Liver (tissue), 9 donors: ENCODE measurements around the gene RANBP3. TPM values are rescaled to one million over a fixed set of nuclear protein-coding genes. Genes with fewer than 3 reads are reported as not detected.

Experiments
- DNase-seq: peaks from one replicate; pipeline ENCODE4 v3.0.0-alpha.2; 2017; ENCODE audit warnings: low spot score
- H3K27ac ChIP-seq, 2 donors: one replicate each; pipeline ENCODE4 v1.7.0; 2013; ENCODE audit warnings: inconsistent platforms in 2 of 2, low read length in 2 of 2, control low read depth in 1 of 2, low read depth in 1 of 2, mild to moderate bottlenecking in 1 of 2
- H3K27me3 ChIP-seq, 4 donors: one replicate each; pipeline versions ENCODE4 v1.6.1 to v1.7.0; 2013; ENCODE audit warnings: low read length in 3 of 4, inconsistent platforms in 1 of 4, mild to moderate bottlenecking in 1 of 4, moderate library complexity in 1 of 4; ENCODE audit not compliant: control insufficient read depth in 4 of 4, insufficient read depth in 4 of 4
- H3K36me3 ChIP-seq, 4 donors: one replicate each; pipeline versions ENCODE4 v1.6.1 to v1.7.0; 2013; ENCODE audit warnings: low read length in 3 of 4, mild to moderate bottlenecking in 3 of 4, low read depth in 1 of 4, moderate library complexity in 1 of 4; ENCODE audit not compliant: control insufficient read depth in 4 of 4, insufficient read depth in 3 of 4
- H3K4me1 ChIP-seq, 4 donors: one replicate each; pipeline versions ENCODE4 v1.6.1 to v1.7.0; 2013; ENCODE audit warnings: low read length in 3 of 4, mild to moderate bottlenecking in 3 of 4, moderate library complexity in 1 of 4; ENCODE audit not compliant: control insufficient read depth in 4 of 4, insufficient read depth in 4 of 4
- H3K4me3 ChIP-seq, 3 donors: one replicate each; pipeline versions ENCODE4 v1.6.1 to v1.7.0; 2013; ENCODE audit warnings: low read length in 3 of 3, control low read depth in 1 of 3, low read depth in 1 of 3, mild to moderate bottlenecking in 1 of 3
- H3K9ac ChIP-seq, 2 donors: one replicate each; pipeline ENCODE4 v1.7.0; 2013; ENCODE audit warnings: low read length in 2 of 2, mild to moderate bottlenecking in 2 of 2, moderate library complexity in 2 of 2, control low read depth in 1 of 2, low read depth in 1 of 2
- H3K9me3 ChIP-seq, 4 donors: one replicate each; pipeline versions ENCODE4 v1.6.1 to v1.7.0; 2013; ENCODE audit warnings: low read length in 3 of 4; ENCODE audit not compliant: control insufficient read depth in 4 of 4
- EGR1 ChIP-seq, 2 donors: IDR thresholded peaks; 2 replicates each; pipeline ENCODE4 v1.6.1; 2016 to 2018; ENCODE audit warnings: antibody characterized with exemption in 2 of 2, low read depth in 2 of 2
- FOXA1 ChIP-seq: IDR thresholded peaks from 2 replicates; pipeline ENCODE4 v1.6.1; 2016; ENCODE audit warnings: antibody characterized with exemption
- FOXA2 ChIP-seq: IDR thresholded peaks from 2 replicates; pipeline ENCODE4 v1.6.1; 2016; ENCODE audit warnings: antibody characterized with exemption
- GABPA ChIP-seq, 2 donors: IDR thresholded peaks in 1 of 2; conservative IDR thresholded peaks in 1 of 2; 2 replicates each; pipeline ENCODE4 v1.6.1; 2016; ENCODE audit warnings: antibody characterized with exemption in 2 of 2, mild to moderate bottlenecking in 1 of 2, moderate library complexity in 1 of 2
- HNF4A ChIP-seq, 2 donors: conservative IDR thresholded peaks; 2 replicates each; pipeline ENCODE4 v1.6.1; 2016; ENCODE audit warnings: antibody characterized with exemption in 2 of 2, mild to moderate bottlenecking in 2 of 2
- HNF4G ChIP-seq: IDR thresholded peaks from 2 replicates; pipeline ENCODE4 v1.6.1; 2016; ENCODE audit warnings: antibody characterized with exemption
- JUND ChIP-seq, 2 donors: IDR thresholded peaks; 2 replicates each; pipeline ENCODE4 v1.6.1; 2016; ENCODE audit warnings: antibody characterized with exemption in 2 of 2
- NR2F2 ChIP-seq: IDR thresholded peaks from 2 replicates; pipeline ENCODE4 v1.6.1; 2016; ENCODE audit warnings: antibody characterized with exemption
- RAD21 ChIP-seq, 2 donors: IDR thresholded peaks; 2 replicates each; pipeline ENCODE4 v1.6.1; 2016; ENCODE audit warnings: antibody characterized with exemption in 2 of 2, mild to moderate bottlenecking in 2 of 2
- RXRA ChIP-seq, 2 donors: IDR thresholded peaks; 2 replicates each; pipeline ENCODE4 v1.6.1; 2017 to 2018; ENCODE audit warnings: antibody characterized with exemption in 2 of 2, mild to moderate bottlenecking in 1 of 2
- SP1 ChIP-seq: IDR thresholded peaks from 2 replicates; pipeline ENCODE4 v1.6.1; 2018; ENCODE audit warnings: antibody characterized with exemption, mild to moderate bottlenecking
- TAF1 ChIP-seq: conservative IDR thresholded peaks from 2 replicates; pipeline ENCODE4 v1.6.1; 2016; ENCODE audit warnings: antibody characterized with exemption, mild to moderate bottlenecking
- YY1 ChIP-seq: IDR thresholded peaks from 2 replicates; pipeline ENCODE4 v1.6.1; 2016; ENCODE audit warnings: antibody characterized with exemption, mild to moderate bottlenecking
- WGBS: extraction: QIAGEN DNeasy Blood & Tissue Kit; methylation state at CpG from one replicate; pipeline ENCODE4 v1.1.7; 2013; 5-methylcytosine and 5-hydroxymethylcytosine counted together
- polyA plus RNA-seq, 2 donors: library from polyadenylated mRNA; stranded (reverse) in 1 of 2; unstranded in 1 of 2; fragments of 200-250 nt in 1 of 2; fragments of >200 nt in 1 of 2; fragmentation: Nextera tagmentation in 1 of 2; extraction: Ambion mirVana in 1 of 2; gene quantifications; one replicate each; pipeline versions ENCODE4 v1.2.1 to v1.2.3, GENCODE V29; 2013 to 2015
- total RNA-seq, 2 donors: library from RNA; depleted of rRNA; stranded (reverse); fragments of >200 nt; gene quantifications; one replicate each; pipeline ENCODE4 v1.2.3, GENCODE V29; 2014
- TF ChIP-seq, protein P1 (sequence below): fragments of 150-350 bp; IDR thresholded peaks from 2 replicates; pipeline ENCODE4 v1.5.1; 2017; ENCODE audit warnings: improper control_type of control experiment, low read depth, low read length; ENCODE audit not compliant: missing input control
- TF ChIP-seq, protein P2 (sequence below): IDR thresholded peaks from 2 replicates; pipeline ENCODE4 v1.6.1; 2016; ENCODE audit warnings: antibody characterized with exemption, mild to moderate bottlenecking
- TF ChIP-seq, protein P3 (sequence below): IDR thresholded peaks from 2 replicates; pipeline ENCODE4 v1.6.1; 2016; ENCODE audit warnings: antibody characterized with exemption
- TF ChIP-seq, protein P4 (sequence below): IDR thresholded peaks from 2 replicates; pipeline ENCODE4 v1.6.1; 2016; ENCODE audit warnings: antibody characterized with exemption
- TF ChIP-seq, protein P5 (sequence below): IDR thresholded peaks from 2 replicates; pipeline ENCODE4 v1.6.1; 2016; ENCODE audit warnings: antibody characterized with exemption
- donor health status: healthy.
- donor health status: healthy.
- donor health status: healthy.
- donor health status: healthy.
- donor health status: healthy.

Gene RANBP3
- total and polyA plus RNA-seq, 4 donors = 10.0 to 23.3 (median 20.7) TPM

DNA sequence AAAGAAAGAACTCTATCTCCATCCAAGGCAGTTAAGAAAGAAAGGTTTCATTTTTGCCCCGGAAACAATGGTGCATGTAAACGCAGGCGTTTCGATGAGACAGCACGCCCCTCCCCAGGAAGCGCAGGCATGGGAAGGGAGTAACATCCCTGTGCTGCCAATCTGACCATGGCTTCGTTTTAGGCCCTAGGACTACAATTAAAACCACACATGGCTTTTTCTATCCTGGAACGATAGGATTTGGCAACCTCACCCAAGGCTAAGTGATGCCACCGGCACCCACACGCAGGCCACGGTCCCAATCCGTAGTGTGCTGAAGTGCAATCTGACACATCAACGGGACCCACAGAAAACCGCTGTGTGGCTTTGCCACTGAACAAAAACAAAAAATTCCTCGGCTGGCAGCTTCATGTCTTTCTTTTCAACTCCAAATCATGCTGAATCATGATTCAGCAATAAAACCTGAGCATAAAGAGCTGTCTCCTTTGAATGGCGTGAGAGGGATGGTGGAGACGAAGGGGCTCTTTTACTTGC lies 24.2 kb downstream of the RANBP3 start (continued):
- TF ChIP-seq, protein P1, sequence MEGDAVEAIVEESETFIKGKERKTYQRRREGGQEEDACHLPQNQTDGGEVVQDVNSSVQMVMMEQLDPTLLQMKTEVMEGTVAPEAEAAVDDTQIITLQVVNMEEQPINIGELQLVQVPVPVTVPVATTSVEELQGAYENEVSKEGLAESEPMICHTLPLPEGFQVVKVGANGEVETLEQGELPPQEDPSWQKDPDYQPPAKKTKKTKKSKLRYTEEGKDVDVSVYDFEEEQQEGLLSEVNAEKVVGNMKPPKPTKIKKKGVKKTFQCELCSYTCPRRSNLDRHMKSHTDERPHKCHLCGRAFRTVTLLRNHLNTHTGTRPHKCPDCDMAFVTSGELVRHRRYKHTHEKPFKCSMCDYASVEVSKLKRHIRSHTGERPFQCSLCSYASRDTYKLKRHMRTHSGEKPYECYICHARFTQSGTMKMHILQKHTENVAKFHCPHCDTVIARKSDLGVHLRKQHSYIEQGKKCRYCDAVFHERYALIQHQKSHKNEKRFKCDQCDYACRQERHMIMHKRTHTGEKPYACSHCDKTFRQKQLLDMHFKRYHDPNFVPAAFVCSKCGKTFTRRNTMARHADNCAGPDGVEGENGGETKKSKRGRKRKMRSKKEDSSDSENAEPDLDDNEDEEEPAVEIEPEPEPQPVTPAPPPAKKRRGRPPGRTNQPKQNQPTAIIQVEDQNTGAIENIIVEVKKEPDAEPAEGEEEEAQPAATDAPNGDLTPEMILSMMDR = no peak

DNA sequence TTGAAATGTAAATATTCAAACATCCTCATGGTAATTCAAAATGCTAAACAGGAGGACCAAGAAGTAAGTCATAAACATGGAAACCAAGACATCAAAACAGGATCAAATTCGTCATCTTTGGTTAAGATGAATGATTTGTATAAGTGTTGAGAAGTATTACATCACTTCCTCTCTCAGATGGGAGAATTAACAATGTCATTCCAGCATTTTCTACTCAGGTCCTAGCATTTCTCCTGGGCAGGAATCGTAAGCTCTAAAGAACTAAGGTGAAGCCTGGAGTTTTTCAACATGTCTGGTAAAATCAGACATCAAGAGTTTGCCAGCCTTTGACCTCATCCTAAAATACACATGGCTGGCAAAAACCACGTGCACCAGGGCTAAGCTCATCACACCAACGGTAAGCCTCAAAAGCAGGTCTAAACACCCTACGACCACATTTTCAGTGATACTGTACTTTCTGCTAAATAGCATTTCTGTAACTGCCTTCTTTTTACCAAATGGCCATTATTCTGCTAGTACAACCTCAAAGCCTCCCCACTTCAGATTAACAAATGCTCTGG lies 24.8 kb downstream of the RANBP3 start:
- TF ChIP-seq HNF4A (conservative IDR thresholded peaks at IDR 0.05) (peak; percentile 11 to 25), GABPA (IDR thresholded peaks at IDR 0.05 in 1 of 2, conservative IDR thresholded peaks at IDR 0.05 in 1 of 2) (no peak), NR2F2 (no peak), YY1 (peak; percentile 38), HNF4G (no peak), RXRA (IDR thresholded peaks at IDR 0.05) (peak in 1 of 2 donors; percentile 8), EGR1 (IDR thresholded peaks at IDR 0.05; ENCODE audit: low read depth in 2 of 2) (no peak), RAD21 (IDR thresholded peaks at IDR 0.05) (no peak), FOXA2 (peak; percentile 41), SP1 (no peak), JUND (IDR thresholded peaks at IDR 0.05) (no peak), FOXA1 (peak; percentile 25), TAF1 (no peak)
- TF ChIP-seq, protein P1 = no peak
- TF ChIP-seq, protein P2, sequence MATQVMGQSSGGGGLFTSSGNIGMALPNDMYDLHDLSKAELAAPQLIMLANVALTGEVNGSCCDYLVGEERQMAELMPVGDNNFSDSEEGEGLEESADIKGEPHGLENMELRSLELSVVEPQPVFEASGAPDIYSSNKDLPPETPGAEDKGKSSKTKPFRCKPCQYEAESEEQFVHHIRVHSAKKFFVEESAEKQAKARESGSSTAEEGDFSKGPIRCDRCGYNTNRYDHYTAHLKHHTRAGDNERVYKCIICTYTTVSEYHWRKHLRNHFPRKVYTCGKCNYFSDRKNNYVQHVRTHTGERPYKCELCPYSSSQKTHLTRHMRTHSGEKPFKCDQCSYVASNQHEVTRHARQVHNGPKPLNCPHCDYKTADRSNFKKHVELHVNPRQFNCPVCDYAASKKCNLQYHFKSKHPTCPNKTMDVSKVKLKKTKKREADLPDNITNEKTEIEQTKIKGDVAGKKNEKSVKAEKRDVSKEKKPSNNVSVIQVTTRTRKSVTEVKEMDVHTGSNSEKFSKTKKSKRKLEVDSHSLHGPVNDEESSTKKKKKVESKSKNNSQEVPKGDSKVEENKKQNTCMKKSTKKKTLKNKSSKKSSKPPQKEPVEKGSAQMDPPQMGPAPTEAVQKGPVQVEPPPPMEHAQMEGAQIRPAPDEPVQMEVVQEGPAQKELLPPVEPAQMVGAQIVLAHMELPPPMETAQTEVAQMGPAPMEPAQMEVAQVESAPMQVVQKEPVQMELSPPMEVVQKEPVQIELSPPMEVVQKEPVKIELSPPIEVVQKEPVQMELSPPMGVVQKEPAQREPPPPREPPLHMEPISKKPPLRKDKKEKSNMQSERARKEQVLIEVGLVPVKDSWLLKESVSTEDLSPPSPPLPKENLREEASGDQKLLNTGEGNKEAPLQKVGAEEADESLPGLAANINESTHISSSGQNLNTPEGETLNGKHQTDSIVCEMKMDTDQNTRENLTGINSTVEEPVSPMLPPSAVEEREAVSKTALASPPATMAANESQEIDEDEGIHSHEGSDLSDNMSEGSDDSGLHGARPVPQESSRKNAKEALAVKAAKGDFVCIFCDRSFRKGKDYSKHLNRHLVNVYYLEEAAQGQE = no peak
- TF ChIP-seq, protein P3, sequence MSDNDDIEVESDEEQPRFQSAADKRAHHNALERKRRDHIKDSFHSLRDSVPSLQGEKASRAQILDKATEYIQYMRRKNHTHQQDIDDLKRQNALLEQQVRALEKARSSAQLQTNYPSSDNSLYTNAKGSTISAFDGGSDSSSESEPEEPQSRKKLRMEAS = peak; percentile 78
- TF ChIP-seq, protein P4, sequence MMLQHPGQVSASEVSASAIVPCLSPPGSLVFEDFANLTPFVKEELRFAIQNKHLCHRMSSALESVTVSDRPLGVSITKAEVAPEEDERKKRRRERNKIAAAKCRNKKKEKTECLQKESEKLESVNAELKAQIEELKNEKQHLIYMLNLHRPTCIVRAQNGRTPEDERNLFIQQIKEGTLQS = no peak
- TF ChIP-seq, protein P5, sequence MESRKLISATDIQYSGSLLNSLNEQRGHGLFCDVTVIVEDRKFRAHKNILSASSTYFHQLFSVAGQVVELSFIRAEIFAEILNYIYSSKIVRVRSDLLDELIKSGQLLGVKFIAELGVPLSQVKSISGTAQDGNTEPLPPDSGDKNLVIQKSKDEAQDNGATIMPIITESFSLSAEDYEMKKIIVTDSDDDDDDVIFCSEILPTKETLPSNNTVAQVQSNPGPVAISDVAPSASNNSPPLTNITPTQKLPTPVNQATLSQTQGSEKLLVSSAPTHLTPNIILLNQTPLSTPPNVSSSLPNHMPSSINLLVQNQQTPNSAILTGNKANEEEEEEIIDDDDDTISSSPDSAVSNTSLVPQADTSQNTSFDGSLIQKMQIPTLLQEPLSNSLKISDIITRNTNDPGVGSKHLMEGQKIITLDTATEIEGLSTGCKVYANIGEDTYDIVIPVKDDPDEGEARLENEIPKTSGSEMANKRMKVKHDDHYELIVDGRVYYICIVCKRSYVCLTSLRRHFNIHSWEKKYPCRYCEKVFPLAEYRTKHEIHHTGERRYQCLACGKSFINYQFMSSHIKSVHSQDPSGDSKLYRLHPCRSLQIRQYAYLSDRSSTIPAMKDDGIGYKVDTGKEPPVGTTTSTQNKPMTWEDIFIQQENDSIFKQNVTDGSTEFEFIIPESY = no peak
- Histone ChIP-seq H3K36me3 (peaks cover 0 to 4% (median 0%) of the 10 kb centered on the region in 4 donors), H3K9ac (no peak overlapping the region), H3K4me1 (peaks cover 10 to 65% (median 45%) of the 10 kb centered on the region in 4 donors), H3K4me3 (no peak overlapping the region), H3K27ac (peak overlapping the region; percentile 14 to 36), H3K27me3 (no peaks in the 10 kb centered on the region), H3K9me3 (no peaks in the 10 kb centered on the region)
- no peak for DNase-seq
- WGBS = 57% methylated on average over 5 of the region's 5 CpGs
